Fibroblast of gingiva (primary cell): ENCODE results near the gene IGLL5.
"Not testable (repeated sequence)": the region's sequence is repeated elsewhere in the genome, so short reads cannot be mapped to it uniquely, and the experiment has no call there.

Experiments used
- DNase-seq: peaks from one replicate; pipeline ENCODE4 v3.0.0-alpha.2; 2011; ENCODE audit warnings: low read depth

IGLL5 gene

DNA sequence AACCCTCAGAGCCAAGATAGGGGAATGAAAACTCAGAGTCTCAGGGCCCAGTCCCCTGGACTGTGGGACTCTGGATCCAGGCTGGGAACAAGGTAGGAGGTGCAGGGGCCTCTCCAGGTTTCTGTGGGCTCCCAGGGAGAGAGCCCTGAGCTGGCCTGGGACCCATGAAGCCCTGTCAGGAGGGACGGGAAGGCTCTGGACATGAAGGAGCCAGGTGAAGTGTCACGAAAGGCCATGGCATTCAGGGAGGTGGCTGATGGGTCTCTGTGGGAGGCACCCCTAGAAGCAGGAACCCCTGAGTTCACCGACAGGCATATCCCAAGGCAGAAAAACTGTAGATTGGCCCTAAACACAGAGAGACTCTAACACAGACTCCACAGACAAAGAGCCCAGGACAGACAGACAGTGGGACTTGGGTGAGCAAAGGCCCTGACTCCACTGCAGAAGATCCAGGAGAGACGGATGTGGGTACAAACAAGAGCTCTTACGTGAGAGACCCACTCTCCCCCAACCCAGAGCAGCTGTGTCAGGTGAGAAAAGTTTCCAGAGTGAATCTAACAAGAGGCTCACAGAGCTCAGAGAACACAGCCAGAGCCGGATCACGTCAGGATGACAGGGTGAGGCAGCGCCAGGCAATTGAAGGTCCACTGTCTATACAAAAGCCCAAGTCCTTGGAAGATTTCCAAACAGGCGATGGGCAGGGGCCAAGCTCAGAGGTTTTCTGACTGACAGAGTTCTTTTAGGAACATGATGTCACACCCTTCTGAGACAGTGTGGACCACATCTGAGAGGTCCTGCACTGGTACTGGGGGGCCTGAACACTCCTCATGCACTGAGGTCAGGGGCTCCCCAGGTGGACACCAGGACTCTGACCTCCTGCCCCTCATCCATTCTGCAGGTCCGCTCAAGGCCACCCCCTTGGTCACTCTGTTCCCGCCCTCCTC, 27.4 kb downstream of the IGLL5 start:
- DNase-seq = no peak

DNA sequence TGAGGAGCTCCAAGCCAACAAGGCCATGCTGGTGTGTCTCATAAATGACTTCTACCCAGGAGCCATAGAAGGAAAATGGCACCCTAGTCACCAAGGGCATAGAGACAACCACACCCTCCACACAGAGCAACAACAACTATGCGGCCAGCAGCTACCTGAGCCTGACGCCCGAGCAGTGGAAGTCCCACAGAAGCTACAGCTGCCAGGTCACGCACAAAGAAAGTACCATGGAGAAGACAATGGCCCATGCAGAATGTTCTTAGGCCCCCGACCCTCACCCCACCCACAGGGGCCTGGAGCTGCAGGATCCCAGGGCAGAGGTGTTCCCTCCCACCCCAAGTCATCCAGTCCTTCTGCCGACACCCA, 28.0 kb downstream of the IGLL5 start:
- no peak for DNase-seq

DNA sequence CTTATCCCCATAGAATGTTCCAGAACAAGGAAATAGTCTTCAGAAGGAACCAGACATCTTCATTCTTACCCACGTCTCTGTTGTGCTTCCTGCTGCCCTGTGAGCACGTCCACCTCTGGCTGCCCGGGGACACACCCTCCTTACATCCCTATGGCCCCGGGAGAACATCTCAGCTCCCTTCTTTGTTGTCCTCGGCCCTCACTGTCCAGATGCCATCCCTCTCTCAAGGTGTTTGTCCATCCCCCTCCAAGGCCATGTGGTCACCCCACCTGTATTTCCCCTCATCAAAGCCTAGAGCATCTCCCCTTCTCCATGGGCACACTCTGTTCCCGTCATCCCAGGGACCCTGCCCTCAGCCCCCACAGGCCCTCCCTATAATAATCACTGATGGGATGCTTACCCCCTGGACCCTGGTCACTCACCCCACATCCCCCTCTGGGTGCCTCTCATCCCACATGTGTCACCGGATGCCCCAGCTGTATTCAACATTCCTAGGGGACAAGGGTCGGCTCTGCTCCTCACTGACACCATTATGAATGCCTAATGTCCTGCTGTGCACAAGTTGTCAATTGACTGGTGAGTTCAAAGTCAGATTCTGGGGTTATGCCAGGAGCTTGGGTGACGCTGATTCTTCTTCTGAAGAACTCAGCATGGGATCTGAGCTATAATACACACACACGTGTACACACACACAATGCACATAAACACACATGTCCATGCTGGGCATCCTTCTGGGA, 28.8 kb downstream of the IGLL5 start:
- no peak for DNase-seq

DNA sequence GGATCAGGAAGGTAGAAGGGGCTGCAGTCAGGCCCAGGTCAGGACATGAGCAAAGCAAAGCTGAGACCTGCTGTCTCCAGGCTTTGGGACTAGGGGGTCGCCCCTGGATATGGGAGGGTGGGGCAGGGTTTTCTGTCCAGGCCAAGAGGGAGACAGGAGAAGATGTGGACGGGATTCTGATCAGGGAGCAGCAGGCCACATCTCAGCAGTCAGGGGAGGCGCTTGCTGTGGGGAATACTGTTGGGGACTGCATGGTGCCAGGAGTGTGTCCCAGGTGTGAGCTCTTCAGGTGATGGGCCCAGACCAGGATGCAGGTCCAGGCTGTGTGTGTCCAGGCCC, 29.3 kb downstream of the IGLL5 start:
- DNase-seq = no peak

DNA sequence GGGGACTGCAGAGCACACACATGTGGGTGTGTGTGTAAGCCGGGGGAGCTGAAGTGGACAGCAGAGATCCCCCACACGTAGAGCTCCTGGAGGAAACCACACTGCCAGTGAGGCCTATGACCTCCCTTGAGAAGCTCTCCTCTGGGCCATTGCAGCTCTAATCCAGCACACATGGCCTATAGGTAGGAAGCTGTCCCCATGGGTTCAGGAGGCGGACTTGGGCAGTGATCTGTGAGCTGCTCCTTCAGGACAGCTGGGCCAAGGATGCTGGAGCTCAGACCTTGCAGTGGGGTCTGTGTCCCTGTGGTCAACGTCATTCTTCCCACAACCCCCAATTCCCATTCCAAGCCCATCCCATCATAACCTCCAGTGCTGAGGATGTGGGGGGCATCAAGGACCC, 29.8 kb downstream of the IGLL5 start:
- no peak for DNase-seq

DNA sequence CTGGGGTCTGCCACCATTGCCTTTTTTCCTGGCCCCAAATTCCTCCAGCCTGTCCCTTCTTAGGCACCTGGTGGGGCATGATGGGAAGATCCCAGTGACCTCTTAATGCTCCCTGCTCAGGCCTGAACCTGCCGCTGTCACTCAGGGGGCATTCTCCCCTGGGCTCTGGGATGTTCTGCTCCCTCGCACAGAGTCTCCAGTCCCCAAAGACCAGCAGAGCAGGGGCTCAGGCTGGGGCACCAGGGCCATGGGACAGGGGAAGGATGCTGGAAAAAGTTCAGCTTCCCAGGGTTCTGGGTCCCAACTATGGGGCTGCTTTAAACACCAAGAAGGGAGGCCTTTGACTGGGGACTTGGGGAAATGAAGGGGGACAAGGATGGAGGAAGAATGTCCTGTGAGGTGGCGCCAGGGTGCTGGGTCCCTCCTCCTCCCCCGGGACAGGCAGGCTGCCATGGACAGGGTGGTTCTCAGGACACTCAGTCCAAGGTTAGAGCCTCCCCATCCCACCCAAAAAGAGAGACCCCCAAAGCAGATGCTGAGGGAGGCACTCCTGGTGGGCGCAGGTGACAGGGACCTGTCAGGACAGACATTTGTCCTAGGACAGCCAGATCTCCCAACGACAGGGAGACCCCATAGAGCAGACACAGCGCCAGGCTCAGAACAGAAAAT, 30.8 kb downstream of the IGLL5 start:
- DNase-seq = no peak

DNA sequence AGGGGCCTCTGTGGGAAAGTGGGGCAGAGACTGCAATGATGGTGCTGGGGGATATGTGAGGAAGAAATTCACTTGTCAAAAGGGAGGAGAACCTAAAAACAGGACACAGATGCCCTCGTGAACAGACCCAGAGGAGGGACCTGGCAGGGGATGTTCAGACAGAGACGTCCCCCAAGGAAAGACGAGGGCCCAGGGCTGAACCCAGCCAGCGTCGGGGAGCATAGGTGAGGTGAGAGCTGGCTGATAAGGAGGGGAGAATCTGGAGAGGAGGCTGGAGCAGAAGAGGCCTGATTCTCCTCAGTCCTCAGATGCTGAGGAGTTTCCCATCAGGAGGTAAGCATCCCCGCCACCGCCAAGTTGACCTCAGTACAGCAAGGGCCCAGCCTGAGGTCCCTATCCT, 31.4 kb downstream of the IGLL5 start:
- no peak for DNase-seq

DNA sequence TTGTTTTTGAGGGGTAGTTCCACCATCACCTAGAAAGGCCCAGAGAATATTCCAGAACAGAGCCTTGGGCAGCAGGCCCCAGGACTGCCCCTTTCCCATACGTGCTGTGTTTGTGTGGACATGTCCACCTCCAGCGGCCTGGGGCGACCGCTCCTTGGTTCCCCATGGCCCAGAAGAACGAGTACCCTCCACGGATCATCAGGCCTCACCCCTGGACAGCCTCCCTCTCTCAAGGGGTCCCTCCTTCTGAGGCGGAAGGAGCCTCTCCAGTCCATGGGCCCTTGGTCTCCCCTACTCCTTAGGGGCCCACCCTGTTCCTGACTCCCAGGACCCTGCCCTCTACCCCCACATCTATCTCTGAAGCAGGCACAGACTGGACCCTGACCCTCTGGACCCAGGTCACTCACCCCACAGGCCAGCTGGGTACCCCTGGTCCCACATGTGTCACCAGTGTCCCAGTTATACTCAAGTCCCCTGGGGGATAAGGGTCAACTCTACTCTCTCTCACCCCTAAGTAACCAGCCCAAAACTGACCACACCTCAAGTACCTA, 32.6 kb downstream of the IGLL5 start:
- DNase-seq = no peak

DNA sequence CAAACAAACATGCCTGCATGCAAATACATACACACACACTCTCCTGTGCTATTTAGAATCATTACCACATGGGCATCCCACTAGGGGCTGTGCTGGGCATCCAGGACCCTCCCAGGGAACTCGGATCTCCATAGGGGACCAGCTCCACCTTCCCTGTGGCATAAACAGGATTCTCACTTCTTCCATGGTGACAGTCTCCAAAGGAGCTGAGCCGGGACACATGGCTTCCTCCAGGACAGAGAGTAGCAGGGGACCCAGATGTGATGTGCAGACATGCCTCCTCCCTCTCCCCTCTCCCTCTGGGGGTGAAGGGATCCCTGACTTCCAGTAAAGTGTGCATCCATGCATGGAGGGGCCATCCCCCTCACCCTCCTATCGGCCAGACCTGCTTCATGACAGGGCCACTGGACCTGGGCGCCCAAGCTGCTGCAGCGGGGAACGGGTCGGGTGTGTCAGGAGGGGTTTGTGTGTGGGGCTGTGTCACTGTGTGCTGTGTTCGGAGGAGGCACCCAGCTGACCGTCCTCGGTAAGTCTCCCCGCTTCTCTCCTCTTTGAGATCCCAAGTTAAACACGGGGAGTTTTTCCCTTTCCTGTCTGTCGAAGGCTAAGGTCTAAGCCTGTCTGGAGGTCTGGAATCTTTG, 33.4 kb downstream of the IGLL5 start:
- DNase-seq = no peak

DNA sequence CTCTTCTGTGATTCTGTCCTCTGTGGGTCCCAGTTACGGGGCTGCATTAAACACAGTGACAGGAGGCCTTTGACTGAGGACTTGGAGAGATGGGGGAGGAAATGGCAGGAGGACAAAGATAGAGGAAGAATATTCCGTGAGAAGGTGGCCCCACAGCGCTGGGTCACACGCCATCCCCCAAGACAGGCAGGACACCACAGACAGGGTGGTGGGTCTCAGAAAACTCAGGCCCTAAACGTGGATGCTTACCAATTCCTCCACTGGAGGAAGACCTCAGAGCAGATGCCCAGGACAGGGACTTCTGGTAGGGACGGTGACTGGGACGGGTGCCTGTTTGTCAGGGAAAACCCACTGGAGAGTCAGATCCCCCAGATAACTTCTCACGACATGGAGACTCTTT, 34.0 kb downstream of the IGLL5 start:
- no peak for DNase-seq

DNA sequence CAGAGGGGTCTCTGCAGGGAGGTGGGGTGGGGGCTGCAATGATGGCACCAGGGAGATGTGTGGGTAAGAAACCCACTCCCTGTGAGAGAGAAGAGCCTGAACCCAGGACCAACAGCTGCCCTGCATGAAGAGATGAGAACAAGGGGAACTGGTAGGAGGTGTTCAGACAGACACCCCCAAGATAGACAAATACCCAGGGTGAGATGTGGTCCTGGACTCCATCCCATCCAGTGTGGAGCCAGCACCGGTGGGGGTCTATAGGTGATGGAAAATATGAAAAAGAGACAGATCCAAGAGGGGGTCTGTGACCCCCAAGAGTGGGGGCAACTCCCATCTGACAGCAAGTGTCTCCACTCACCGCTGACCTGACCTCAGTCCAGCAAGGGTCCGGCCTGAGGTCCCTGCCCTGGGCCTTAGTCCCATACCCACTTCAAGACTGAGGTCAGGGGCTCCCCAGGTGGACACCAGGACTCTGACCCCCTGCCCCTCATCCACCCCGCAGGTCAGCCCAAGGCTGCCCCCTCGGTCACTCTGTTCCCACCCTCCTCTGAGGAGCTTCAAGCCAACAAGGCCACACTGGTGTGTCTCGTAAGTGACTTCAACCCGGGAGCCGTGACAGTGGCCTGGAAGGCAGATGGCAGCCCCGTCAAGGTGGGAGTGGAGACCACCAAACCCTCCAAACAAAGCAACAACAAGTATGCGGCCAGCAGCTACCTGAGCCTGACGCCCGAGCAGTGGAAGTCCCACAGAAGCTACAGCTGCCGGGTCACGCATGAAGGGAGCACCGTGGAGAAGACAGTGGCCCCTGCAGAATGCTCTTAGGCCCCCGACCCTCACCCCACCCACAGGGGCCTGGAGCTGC, 34.7 kb downstream of the IGLL5 start:
- not testable (repeated sequence) for DNase-seq

DNA sequence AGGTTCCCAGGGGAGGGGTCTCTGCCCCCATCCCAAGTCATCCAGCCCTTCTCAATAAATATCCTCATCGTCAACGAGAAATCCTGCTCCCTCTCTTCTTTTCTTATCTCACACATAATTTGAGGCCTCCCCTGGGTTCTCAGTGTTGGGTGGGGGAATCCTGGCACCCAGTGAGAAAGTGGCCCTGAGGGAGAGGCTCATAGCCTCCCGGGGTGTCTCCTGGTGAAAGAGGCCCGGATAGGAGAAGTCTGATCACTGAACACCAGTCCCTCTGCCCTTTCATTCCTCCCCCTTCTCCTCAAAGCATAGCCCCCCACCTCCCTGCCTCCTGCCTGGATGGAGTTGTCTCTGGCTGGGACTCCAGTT, 35.3 kb downstream of the IGLL5 start:
- no peak for DNase-seq

DNA sequence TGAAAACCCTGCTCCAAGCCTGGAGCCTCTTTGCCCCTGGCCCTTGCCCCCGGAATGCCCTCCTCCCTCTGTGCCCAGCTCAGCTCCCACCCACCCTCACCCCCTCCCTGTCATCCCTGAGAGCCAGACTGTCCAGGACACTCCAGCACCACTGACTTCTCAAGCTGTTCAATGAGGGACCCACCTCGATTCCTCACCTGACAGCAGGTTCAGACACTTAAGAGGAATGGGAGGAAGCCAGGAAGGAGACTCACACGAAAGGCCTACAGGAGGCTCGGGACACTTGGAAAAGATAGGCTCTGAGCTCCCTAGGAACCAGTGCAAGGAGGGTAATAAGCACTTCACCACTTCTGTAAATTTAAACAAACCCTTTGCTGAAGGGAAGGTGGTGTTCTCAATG, 35.8 kb downstream of the IGLL5 start:
- no peak for DNase-seq

DNA sequence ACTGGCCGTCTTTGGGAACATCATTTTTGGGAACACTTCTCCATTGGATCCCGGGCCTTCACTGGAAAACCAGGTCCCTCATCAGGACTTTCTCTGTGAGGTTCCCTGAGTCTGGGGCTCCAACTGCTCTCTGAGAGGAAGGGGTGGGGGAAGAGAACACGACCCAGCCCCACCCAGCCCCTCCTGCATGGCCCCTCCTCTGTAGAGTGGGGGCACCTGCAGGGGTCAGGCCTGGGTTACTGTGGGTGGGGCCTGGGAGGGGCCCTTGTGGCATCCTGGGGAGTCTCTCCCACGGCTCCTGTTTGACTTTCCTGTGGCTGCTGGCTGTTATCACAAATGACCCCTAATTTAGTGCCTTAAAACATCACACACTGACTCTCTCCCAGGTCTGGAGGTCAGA, 36.3 kb downstream of the IGLL5 start:
- DNase-seq = no peak

DNA sequence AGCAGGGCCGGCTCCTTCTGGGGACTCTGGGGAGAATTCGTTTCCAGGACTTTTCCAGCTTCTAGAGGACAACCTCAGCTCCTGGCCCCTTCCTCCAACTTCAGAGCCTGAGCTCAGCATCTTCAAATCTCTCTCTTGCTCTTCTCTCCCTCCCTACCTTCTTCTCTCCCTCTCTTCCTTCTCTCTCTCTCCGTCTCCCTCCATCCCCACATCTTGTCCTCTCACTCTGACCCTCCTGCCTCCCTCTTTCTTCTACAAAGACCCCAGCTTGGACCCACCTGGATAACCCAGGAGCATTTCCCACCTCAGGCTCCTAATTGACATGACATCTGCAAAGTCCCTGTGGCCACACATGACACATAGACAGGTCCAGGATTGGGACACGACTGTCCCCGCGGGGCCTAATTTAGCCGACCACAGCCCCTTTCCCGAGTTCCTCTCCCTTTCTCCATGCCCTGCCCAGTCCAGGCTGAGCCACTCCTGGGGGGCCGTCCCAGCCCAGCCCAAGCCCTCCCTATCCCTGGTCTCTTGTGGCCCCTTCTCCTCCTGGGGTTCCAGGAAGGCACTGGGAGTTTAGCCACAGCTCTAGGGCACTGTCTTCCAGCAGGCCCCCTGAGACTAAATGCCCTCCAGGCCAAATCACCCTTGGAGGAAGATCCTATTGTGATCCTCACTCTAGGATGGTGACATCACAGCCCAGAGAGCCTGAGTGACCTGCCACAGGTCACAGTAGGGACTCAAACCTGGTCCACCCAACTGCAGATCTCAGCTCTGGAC, 36.9 kb downstream of the IGLL5 start:
- DNase-seq = no peak

DNA sequence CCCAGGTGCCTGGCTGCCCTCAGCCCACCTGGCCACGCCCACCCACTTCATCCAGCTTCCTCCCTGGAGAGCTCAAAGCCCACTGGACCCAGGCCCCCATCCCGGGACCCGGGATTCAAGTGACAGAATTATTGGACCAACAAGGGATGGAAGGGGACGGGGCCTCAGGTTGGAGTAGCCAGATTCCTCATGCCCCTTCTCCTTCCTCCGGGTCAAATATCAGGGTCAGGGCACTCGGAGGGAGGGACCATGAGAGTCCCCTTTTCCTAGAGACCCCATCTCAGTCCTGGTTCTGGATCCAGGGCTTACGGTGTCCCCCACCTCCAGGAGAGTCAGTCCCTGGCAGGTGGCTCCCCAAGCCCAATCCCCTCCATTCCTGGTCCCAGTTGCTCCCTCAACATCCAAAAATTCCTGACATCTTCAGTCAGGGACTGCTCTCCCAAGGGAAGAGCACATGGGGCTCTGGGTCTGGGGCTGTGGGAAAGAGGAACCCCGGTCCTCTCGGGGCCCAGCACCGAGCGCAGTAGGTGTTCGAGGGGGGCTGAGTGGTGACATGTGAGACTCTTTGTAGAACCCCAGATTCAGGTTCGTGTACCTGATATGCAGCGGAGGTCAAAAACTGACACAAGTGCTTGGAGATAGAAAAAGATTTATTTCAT, 37.7 kb downstream of the IGLL5 start:
- no peak for DNase-seq

DNA sequence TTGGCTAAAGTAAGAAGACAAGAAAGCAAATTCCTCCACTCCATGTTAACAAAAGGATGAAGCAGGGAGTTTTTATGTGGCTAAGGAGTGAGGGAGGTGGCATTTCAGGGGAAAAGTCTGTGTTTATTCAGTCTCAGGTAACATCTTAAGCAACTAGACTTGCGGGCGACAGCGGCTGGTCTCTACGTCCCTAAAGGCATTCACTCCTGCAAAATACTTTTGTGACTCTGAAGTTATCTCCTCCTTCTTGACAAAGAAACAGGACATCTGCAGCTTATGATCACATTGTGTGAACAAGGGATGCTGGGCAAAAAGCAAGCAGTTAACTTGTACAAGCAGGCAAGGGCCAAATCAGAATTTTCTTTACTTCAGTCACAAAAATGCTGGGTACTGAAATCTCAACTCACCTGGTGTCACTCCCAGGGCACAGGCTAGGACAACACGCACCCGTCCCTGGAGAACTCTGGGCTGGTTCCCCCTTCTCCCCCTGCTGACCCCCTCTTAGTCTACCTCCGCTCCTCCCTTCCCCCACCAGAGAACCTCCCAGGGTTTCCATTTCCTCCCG, 38.3 kb downstream of the IGLL5 start:
- no peak for DNase-seq

DNA sequence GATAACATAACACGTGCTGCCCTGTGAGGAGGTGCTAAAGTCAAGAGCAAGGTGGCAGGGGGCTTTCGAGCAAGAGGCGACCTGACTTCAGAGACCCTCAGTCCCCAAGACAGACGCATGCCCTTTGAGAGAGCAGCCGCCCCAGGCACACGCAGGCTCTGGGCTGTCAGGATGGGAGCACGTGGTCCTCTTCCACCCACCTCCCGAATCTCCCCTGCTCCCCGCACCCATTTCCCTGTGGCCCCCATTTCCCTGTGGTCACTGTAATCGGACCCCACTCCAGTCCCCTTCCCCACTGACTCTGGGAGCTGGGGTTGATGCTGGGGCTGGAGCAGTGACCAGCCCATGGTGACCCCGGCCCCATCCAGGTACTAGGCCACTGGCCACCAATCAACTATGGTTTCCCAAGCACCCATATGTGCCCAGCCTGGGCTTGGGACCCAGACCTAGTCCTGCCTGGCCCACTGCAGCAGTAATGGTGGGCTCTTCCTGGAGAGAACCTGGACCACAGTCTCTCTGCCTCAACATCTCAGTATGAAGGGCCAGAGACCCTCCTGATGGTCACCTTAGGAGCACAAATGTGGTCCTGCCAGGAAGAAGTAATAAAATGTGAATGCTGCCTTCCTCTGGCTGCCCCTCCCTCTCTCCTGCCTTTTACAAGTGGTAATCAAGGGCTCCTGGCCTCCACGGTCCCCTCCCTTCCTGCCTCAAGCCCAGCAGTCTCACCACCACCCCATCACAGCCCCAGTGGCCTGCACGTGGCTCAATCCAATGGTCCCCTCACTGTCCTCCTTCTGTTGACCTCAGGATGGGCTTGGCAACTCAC, 39.0 kb downstream of the IGLL5 start:
- no peak for DNase-seq
